GM12872 (cell line): ENCODE measurements around the gene CAMKK1.

Experiments used
- CTCF ChIP-seq: IDR thresholded peaks from 3 replicates; pipeline ENCODE4 v1.5.1; 2011; ENCODE audit warnings: low read depth, mild to moderate bottlenecking, low read length, moderate library complexity; ENCODE audit not compliant: insufficient read depth

CAMKK1 gene

GRCh38 chr17:3900646-3901045 lies 7.8 kb upstream of the CAMKK1 start:
- TF ChIP-seq CTCF = no peak

- TF ChIP-seq CTCF = no peak
Measured at GRCh38 chr17:3897731-3898130, 4.9 kb upstream of the CAMKK1 start.

- TF ChIP-seq CTCF = no peak
Measured at GRCh38 chr17:3896968-3897235, 4.0 kb upstream of the CAMKK1 start.

- TF ChIP-seq CTCF = no peak
Measured at GRCh38 chr17:3896108-3896967, 3.5 kb upstream of the CAMKK1 start.

GRCh38 chr17:3895354-3895753 lies 2.5 kb upstream of the CAMKK1 start:
- TF ChIP-seq CTCF = no peak

- no peak for TF ChIP-seq CTCF
Measured at GRCh38 chr17:3894911-3895343, 2.1 kb upstream of the CAMKK1 start.

- TF ChIP-seq CTCF = no peak
Measured at GRCh38 chr17:3894188-3894587, 1.3 kb upstream of the CAMKK1 start.
